ENCODE measurements around the gene KY.

Gene KY

GRCh38 chr3:134650431-134651346 lies at the start of gene KY:
TSS of gene KY (minus strand) at chr3:134651022. CDS start at chr3:134650960, 62 bp downstream.
- DNase-seq: no peak

GRCh38 chr3:134699721-134700120 lies 48.9 kb upstream of the KY start:
- no peak for DNase-seq

GRCh38 chr3:134699141-134699711 lies 48.4 kb upstream of the KY start:
- DNase-seq: no peak

GRCh38 chr3:134697830-134698689 lies 47.2 kb upstream of the KY start:
- DNase-seq: no peak

GRCh38 chr3:134696155-134696554 lies 45.3 kb upstream of the KY start:
- DNase-seq: no peak

GRCh38 chr3:134694946-134695543 lies 44.2 kb upstream of the KY start:
- DNase-seq: no peak

GRCh38 chr3:134694466-134694865 lies 43.6 kb upstream of the KY start:
- no peak for DNase-seq

GRCh38 chr3:134693804-134694203 lies 43.0 kb upstream of the KY start:
- no peak for DNase-seq

- no peak for DNase-seq
These were observed 42.4 kb upstream of the KY start for GRCh38 chr3:134693226-134693625.

- no peak for DNase-seq
These were observed 39.4 kb upstream of the KY start for GRCh38 chr3:134690226-134690625.

GRCh38 chr3:134687642-134688041 lies 36.8 kb upstream of the KY start:
- no peak for DNase-seq

- no peak for DNase-seq
These were observed 35.3 kb upstream of the KY start for GRCh38 chr3:134685929-134686802.

GRCh38 chr3:134682196-134682880 lies 31.5 kb upstream of the KY start:
- DNase-seq: no peak

GRCh38 chr3:134681522-134681900 lies 30.7 kb upstream of the KY start:
- DNase-seq: no peak

- DNase-seq: no peak
These were observed 30.1 kb upstream of the KY start for GRCh38 chr3:134680796-134681521.

GRCh38 chr3:134677987-134678308 lies 27.1 kb upstream of the KY start:
- DNase-seq: no peak

- no peak for DNase-seq
These were observed 26.6 kb upstream of the KY start for GRCh38 chr3:134677196-134677986.

GRCh38 chr3:134675726-134676256 lies 25.0 kb upstream of the KY start:
- no peak for DNase-seq

GRCh38 chr3:134672571-134672970 lies 21.7 kb upstream of the KY start:
- DNase-seq: no peak

GRCh38 chr3:134667956-134668355 lies 17.1 kb upstream of the KY start:
- DNase-seq: no peak
